GM13977 (cell line): ENCODE results near the gene JADE2.

Source experiments
- DNase-seq: peaks from one replicate; pipeline ENCODE4 v3.0.0; 2012; ENCODE audit warnings: low spot score
- in situ Hi-C: fragments of 300-500 bp; cut with MboI; formaldehyde crosslinking; loops from one replicate; pipeline ENCODE4 v1.12.0; 2022; ENCODE audit warnings: low sequenced_read_pairs, low pct_unique_long_range_greater_than_20kb, mixed read lengths, inconsistent platforms; ENCODE audit not compliant: unreplicated experiment
- TF ChIP-seq, protein P1 (sequence below): IDR thresholded peaks from 2 replicates; pipeline ENCODE4 v1.5.1; 2012; ENCODE audit warnings: mild to moderate bottlenecking, control low read depth; ENCODE audit not compliant: insufficient read depth; ENCODE audit errors: extremely low read depth, missing control alignments

Gene JADE2

DNA sequence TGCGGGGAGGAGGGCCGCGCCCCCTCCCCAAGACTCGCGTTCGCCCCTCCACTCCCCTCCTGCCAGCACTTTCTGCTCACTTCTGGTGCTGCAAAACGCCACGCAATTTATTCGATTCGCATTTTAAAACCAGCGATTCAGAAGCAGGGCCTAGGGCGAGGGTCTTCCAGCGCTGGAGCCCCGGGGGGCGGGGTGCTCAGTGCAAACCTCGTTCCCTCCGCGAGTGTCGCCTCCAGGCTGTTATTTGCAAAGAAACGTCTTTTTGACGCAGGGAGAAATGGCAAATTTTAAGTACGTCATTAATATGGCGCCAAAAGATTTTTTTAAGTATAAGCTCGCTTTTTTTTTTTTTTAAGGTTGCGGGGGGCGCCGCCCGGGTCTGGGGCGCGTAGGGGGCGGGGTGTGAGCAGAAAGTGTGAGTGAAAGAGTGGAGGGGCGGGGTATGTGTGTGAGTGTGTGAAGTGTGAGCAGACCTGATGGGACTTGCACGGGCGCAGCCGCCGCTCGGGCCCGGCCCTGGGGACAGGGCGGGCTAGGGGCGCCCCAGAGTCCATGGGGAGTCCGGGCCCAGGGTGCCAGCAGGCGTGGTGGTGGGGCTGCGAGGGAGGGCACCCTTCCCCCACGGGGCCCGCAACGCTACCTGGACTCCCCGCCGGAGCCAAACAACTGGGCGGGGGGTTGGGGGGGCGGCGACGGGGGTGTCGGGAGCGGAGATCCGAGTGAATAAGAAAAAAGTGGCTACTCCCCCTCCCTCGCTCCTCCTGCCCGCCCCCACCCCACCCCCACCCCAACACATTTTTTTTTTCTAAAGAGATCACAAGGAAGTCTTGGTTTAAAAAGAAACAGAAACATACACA is at the start of gene JADE2:
TSS of gene JADE2 (plus strand) at position 845 of the 857 bp plus-strand sequence. CDS start 10,188 bp downstream, outside the sequence.
- in situ Hi-C loops, result no loop called here
- TF ChIP-seq, protein P1, sequence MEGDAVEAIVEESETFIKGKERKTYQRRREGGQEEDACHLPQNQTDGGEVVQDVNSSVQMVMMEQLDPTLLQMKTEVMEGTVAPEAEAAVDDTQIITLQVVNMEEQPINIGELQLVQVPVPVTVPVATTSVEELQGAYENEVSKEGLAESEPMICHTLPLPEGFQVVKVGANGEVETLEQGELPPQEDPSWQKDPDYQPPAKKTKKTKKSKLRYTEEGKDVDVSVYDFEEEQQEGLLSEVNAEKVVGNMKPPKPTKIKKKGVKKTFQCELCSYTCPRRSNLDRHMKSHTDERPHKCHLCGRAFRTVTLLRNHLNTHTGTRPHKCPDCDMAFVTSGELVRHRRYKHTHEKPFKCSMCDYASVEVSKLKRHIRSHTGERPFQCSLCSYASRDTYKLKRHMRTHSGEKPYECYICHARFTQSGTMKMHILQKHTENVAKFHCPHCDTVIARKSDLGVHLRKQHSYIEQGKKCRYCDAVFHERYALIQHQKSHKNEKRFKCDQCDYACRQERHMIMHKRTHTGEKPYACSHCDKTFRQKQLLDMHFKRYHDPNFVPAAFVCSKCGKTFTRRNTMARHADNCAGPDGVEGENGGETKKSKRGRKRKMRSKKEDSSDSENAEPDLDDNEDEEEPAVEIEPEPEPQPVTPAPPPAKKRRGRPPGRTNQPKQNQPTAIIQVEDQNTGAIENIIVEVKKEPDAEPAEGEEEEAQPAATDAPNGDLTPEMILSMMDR, result no peak
- DNase-seq, result peak; percentile 91

DNA sequence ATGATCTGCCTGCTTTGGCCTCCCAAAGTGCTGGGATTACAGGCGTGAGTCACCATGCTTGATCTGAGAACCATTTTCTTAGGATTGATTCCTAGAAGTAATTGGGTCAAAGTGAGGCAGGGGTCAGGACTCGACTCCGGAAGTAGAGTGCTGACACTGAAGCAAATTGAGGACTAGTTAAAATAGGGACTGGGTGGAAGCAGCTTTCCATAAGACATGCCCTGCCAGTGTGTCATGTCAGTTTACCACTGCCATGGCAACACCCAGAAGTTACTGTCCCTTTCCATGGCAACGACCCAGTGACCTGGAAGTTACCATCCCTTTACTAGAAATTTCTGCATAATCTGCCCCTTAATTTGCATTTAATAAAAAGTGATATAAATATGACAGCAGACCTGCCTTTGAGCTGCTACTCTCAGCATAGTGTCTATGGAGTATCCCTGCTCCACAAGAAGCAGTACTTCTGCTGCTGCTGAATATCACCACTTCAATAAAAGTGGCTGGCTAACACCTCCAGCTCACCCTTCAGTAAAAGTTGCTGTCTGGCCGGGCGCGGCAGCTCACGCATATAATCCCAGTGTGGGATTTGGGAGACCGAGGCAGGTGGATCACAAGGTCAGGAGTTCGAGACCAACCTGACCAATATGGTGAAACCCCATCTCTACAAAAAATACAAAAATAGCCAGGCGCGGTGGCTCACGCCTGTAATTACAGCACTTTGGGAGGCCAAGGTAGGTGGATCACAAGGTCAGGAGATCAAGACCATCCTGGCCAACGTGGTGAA is 47.8 kb upstream of the JADE2 start:
- DNase-seq, result no peak
- in situ Hi-C loops, result no loop called here

DNA sequence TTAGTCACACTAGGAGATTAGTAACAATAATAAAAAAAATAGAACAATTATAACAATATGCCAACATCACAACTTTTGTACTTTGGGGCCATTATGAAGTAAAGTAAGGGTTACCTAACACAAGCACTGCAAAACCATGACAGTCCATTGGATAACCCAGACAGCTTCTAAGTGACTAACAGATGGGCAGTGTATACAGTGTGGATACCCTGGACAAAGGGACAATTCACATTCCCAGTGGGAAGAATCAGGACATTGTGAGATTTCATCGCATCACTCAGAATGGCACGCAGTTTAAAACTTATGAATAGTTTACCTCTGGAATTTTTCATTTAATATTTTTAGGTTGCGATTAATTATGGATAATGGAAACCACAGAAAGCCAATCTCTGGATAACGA is 45.6 kb upstream of the JADE2 start:
- TF ChIP-seq, protein P1, result no peak
- DNase-seq, result no peak
- in situ Hi-C loops, result no loop called here

More for the DNA sequence above, 47.8 kb upstream of the JADE2 start:
- TF ChIP-seq, protein P1, result no peak

DNA sequence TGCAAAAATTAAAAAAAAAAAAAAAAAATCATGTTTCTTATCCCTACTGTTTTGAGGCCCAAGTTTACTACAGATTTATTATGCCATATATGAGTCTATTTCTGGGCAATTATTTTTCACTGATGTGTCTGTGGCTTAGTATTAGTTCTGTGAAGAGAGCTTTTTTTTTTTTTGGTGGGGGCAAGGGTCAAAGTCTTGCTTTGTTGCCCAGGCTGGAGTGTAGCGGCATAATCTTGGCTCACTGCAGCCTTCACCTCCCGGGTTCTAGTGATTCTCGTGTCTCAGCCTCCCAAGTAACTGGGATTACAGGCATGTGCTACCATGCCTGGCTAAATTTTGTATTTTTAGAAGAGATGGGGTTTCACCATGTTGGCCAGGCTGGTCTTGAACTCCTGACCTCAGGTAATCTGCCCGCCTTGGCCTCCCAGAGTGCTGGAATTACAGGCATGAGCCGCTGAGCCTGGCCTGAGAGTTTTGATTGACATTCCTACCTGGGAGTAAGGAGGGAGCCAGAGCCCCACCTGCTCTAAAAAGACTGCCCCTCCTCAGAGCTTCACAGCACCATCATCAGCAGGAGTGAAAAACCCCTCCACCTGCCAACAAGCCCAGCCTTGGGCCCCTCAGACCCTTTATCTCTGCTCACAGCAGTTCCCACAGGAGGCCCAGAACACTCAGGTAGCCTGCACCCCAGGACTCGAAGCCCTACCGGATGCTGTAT is 36.1 kb upstream of the JADE2 start:
- no peak for DNase-seq
- TF ChIP-seq, protein P1, result no peak
- in situ Hi-C loops, result no loop called here

DNA sequence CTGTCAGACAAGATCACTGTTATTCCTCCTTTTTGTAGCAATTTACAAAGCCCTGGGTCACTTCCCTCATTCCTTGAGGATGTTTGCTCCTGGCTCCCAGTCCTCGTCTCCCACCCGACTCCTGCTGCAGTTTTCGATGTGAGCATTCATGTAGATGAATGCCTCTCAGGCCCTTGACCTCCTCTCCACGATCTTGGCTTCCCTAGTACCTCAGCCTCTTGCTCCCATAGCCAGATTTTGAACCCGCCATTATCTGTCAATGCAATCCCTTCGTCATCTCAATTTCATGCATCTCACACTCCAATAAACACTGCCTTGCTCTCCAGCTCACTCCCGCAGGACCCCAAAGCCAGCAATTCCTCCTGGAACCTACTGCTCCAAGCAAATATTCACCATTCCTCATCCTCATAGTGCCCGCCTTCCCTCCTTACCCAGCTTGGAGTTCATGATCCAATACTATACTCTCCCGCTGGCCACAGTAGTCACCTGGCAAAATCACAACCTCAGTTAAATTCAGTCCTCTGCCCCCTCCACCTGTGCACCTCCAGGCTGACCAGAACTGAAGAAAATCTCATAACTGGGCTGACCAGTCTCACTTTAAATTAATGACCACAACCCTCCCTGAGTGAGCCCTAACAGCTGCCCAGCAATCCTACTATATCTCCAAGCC is 35.1 kb upstream of the JADE2 start:
- DNase-seq, result no peak
- TF ChIP-seq, protein P1, result no peak
- in situ Hi-C loops, result no loop called here

DNA sequence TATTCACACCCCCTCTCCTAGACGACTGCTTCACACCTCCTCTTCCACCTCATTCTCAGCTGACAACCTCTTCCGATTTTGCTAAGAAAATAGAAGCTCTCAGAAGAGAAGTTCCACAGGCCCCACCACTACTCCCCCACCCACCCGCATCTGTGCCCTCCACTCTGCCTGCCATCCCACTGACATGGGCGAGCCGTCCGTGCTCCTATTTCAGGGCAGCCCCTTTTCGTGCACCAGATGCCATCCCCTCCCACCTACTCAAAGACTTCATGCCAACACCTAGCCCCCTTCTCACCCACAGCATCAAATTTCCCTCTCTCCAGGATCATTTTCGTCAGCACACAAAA is 34.6 kb upstream of the JADE2 start:
- DNase-seq, result no peak
- in situ Hi-C loops, result no loop called here
- TF ChIP-seq, protein P1, result no peak
